ENCODE data around the gene AMHR2. TPM values are rescaled to one million over a fixed set of nuclear protein-coding genes. Genes with fewer than 3 reads are reported as not detected.
"Not testable (repeated sequence)": the region's sequence is repeated elsewhere in the genome, so short reads cannot be mapped to it uniquely, and the experiment has no call there.

Gene AMHR2
- total RNA-seq = not detected in 2 replicates

- DNase-seq (ENCODE audit: low read depth) = no peak
Measured at GRCh38 chr12:53423597-53423996, at the start of gene AMHR2. Gene AMHR2, plus strand, starts transcription at chr12:53423855. Its CDS starts 80 bp downstream, at chr12:53423935.

GRCh38 chr12:53374277-53374676 lies 49.4 kb upstream of the AMHR2 start:
- not testable (repeated sequence) for DNase-seq (ENCODE audit: low read depth)

GRCh38 chr12:53376747-53377146 lies 46.9 kb upstream of the AMHR2 start:
- DNase-seq (ENCODE audit: low read depth) = no peak

- no peak for DNase-seq (ENCODE audit: low read depth)
Measured at GRCh38 chr12:53378222-53378621, 45.4 kb upstream of the AMHR2 start.

- peak; percentile 29 for DNase-seq (ENCODE audit: low read depth)
Measured at GRCh38 chr12:53378724-53379388, 44.8 kb upstream of the AMHR2 start.

- peak; percentile 100 for DNase-seq (ENCODE audit: low read depth)
Measured at GRCh38 chr12:53379389-53380103, 44.1 kb upstream of the AMHR2 start.

- peak; percentile 67 for DNase-seq (ENCODE audit: low read depth)
Measured at GRCh38 chr12:53380104-53380793, 43.4 kb upstream of the AMHR2 start, which contains the start of gene SP1. Gene SP1, plus strand, starts transcription at chr12:53380176. Its CDS starts 116 bp downstream, at chr12:53380292.

- peak; percentile 74 for DNase-seq (ENCODE audit: low read depth)
Measured at GRCh38 chr12:53380794-53381730, 42.6 kb upstream of the AMHR2 start.

GRCh38 chr12:53381731-53382630 lies 41.7 kb upstream of the AMHR2 start:
- peak; percentile 97 for DNase-seq (ENCODE audit: low read depth)

- DNase-seq (ENCODE audit: low read depth) = no peak
Measured at GRCh38 chr12:53383258-53383657, 40.4 kb upstream of the AMHR2 start.

- not testable (repeated sequence) for DNase-seq (ENCODE audit: low read depth)
Measured at GRCh38 chr12:53386381-53386780, 37.3 kb upstream of the AMHR2 start.

- DNase-seq (ENCODE audit: low read depth) = no peak
Measured at GRCh38 chr12:53388932-53389331, 34.7 kb upstream of the AMHR2 start.

GRCh38 chr12:53389702-53390101 lies 34.0 kb upstream of the AMHR2 start:
- no peak for DNase-seq (ENCODE audit: low read depth)

- DNase-seq (ENCODE audit: low read depth) = no peak
Measured at GRCh38 chr12:53391724-53392123, 31.9 kb upstream of the AMHR2 start.

GRCh38 chr12:53399896-53400295 lies 23.8 kb upstream of the AMHR2 start:
- peak; percentile 31 for DNase-seq (ENCODE audit: low read depth)

- not testable (repeated sequence) for DNase-seq (ENCODE audit: low read depth)
Measured at GRCh38 chr12:53402351-53402750, 21.3 kb upstream of the AMHR2 start.

- DNase-seq (ENCODE audit: low read depth) = no peak
Measured at GRCh38 chr12:53402871-53403270, 20.8 kb upstream of the AMHR2 start.

GRCh38 chr12:53410951-53411350 lies 12.7 kb upstream of the AMHR2 start:
- no peak for DNase-seq (ENCODE audit: low read depth)

- no peak for DNase-seq (ENCODE audit: low read depth)
Measured at GRCh38 chr12:53413485-53414204, 10.0 kb upstream of the AMHR2 start.
